Sigmoid colon (tissue), 4 donors: ENCODE measurements around the gene MUSK.

Experiments used
- CTCF ChIP-seq, 4 experiments: fragments of 450-650 bp in 3 of 4; fragments of 200-600 bp in 1 of 4; IDR thresholded peaks; one replicate each; pipeline ENCODE4 v1.5.1; 2016 to 2019; ENCODE audit warnings: antibody characterized with exemption in 4 of 4, mild to moderate bottlenecking in 3 of 4, moderate library complexity in 2 of 4
- EP300 ChIP-seq, 4 donors: sonication (generic); formaldehyde crosslinking; IDR thresholded peaks; one replicate each; pipeline ENCODE4 v1.6.1; 2017; ENCODE audit warnings: antibody characterized with exemption in 4 of 4
- POLR2A ChIP-seq, 2 donors: fragments of 450-650 bp; IDR thresholded peaks; one replicate each; pipeline ENCODE4 v1.6.1; 2016; ENCODE audit warnings: antibody characterized with exemption in 2 of 2, mild to moderate bottlenecking in 2 of 2, moderate library complexity in 2 of 2

- TF ChIP-seq EP300 (IDR thresholded peaks at IDR 0.05) (no peak), CTCF (IDR thresholded peaks at IDR 0.05) (no peak), POLR2A (IDR thresholded peaks at IDR 0.05) (no peak)
Measured at GRCh38 chr9:110731437-110732028, 62.9 kb downstream of the MUSK start.
